HEK293 (cell line): ENCODE data around the gene PEPD.

Experiments
- CTCF ChIA-PET: fragments of 350-600 bp; formaldehyde crosslinking; extraction: SDS; loops from one replicate; lab custom pipeline; 2021; ENCODE audit warnings: antibody characterized with exemption; lab: Yijun Ruan, JAX
- POLR2A ChIA-PET: fragments of 300-600 bp; formaldehyde crosslinking; extraction: SDS; loops from one replicate; lab custom pipeline; 2020; ENCODE audit warnings: antibody characterized with exemption, inconsistent platforms; lab: Yijun Ruan, JAX
- H3K27ac ChIP-seq: fragments of 200-500 bp; sonication (Bioruptor generic); 2 replicates; pipeline ENCODE4 v1.5.1; 2014; ENCODE audit warnings: low read depth, low read length, control low read depth, inconsistent platforms; ENCODE audit errors: extremely low read depth
- H3K36me3 ChIP-seq, 2 experiments: fragments of 200-500 bp in 1 of 2; sonication (Bioruptor generic) in 1 of 2; 1 replicate in 1 of 2; 2 replicates in 1 of 2; pipeline ENCODE4 v1.5.1; 2014 to 2017; ENCODE audit warnings: inconsistent platforms in 2 of 2, low read length in 2 of 2; ENCODE audit not compliant: control insufficient read depth in 2 of 2, insufficient read depth in 1 of 2
- H3K4me1 ChIP-seq: fragments of 200-500 bp; sonication (Bioruptor generic); 2 replicates; pipeline ENCODE4 v1.5.1; 2014; ENCODE audit warnings: mild to moderate bottlenecking, low read length, inconsistent platforms; ENCODE audit not compliant: control insufficient read depth, insufficient read depth
- H3K4me3 ChIP-seq: 2 replicates; pipeline ENCODE4 v1.5.1; 2011; ENCODE audit warnings: low read depth, mild to moderate bottlenecking, control low read depth, low read length, moderate library complexity
- H3K9me3 ChIP-seq: fragments of 200-500 bp; sonication (Bioruptor generic); 2 replicates; pipeline ENCODE4 v1.5.1; 2014; ENCODE audit warnings: low read depth, low read length, inconsistent platforms; ENCODE audit not compliant: control insufficient read depth, insufficient read depth
- GLI2 ChIP-seq: fragments of 450-650 bp; formaldehyde crosslinking; IDR thresholded peaks from 2 replicates; pipeline ENCODE4; 2017; ENCODE audit warnings: missing biosample characterization, missing genetic modification characterization, low read depth, borderline replicate concordance
- KLF10 ChIP-seq: fragments of 450-650 bp; IDR thresholded peaks from 2 replicates; pipeline ENCODE4 v1.5.1; 2018; ENCODE audit warnings: missing biosample characterization, mild to moderate bottlenecking, missing genetic modification characterization
- MEIS1 ChIP-seq: sonication (generic); formaldehyde crosslinking; IDR thresholded peaks from 2 replicates; pipeline ENCODE4 v1.8.1; 2022; ENCODE audit warnings: missing genetic modification reagents, mild to moderate bottlenecking, borderline replicate concordance
- RBAK ChIP-seq: fragments of 450-650 bp; formaldehyde crosslinking; IDR thresholded peaks from 2 replicates; pipeline ENCODE4 v1.5.1; 2016; ENCODE audit warnings: missing biosample characterization, missing genetic modification characterization
- TRIM28 ChIP-seq: IDR thresholded peaks from 2 replicates; pipeline ENCODE4 v1.6.1; 2011; ENCODE audit warnings: low read length, control low read depth, borderline replicate concordance
- ZBTB10 ChIP-seq: fragments of 450-650 bp; formaldehyde crosslinking; IDR thresholded peaks from 2 replicates; pipeline ENCODE4 v1.5.1; 2016; ENCODE audit warnings: missing biosample characterization, missing genetic modification characterization
- ZNF133 ChIP-seq: fragments of 450-650 bp; formaldehyde crosslinking; IDR thresholded peaks from 2 replicates; pipeline ENCODE4 v1.5.1; 2016; ENCODE audit warnings: missing biosample characterization, missing genetic modification characterization
- ZNF16 ChIP-seq: fragments of 450-650 bp; formaldehyde crosslinking; IDR thresholded peaks from 2 replicates; pipeline ENCODE4 v1.5.1; 2016; ENCODE audit warnings: low read depth, missing biosample characterization, missing genetic modification characterization
- ZNF169 ChIP-seq: fragments of 450-650 bp; formaldehyde crosslinking; IDR thresholded peaks from 2 replicates; pipeline ENCODE4 v1.5.1; 2016; ENCODE audit warnings: missing biosample characterization, missing genetic modification characterization
- ZNF184 ChIP-seq: fragments of 450-650 bp; IDR thresholded peaks from 2 replicates; pipeline ENCODE4 v1.5.1; 2018; ENCODE audit warnings: missing biosample characterization, mild to moderate bottlenecking, missing genetic modification characterization
- ZNF311 ChIP-seq: fragments of 450-650 bp; formaldehyde crosslinking; IDR thresholded peaks from 2 replicates; pipeline ENCODE4 v1.5.1; 2017; ENCODE audit warnings: missing biosample characterization, missing genetic modification characterization, borderline replicate concordance
- ZNF335 ChIP-seq: fragments of 450-650 bp; formaldehyde crosslinking; conservative IDR thresholded peaks from 2 replicates; pipeline ENCODE4 v1.5.1; 2016; ENCODE audit warnings: missing biosample characterization, missing genetic modification characterization
- ZNF341 ChIP-seq: fragments of 450-650 bp; formaldehyde crosslinking; IDR thresholded peaks from 2 replicates; pipeline ENCODE4; 2016; ENCODE audit warnings: low read depth, missing biosample characterization, missing genetic modification characterization
- ZNF350 ChIP-seq: fragments of 450-650 bp; formaldehyde crosslinking; IDR thresholded peaks from 2 replicates; pipeline ENCODE4 v1.5.0; 2017; ENCODE audit warnings: missing biosample characterization, mild to moderate bottlenecking, missing genetic modification characterization
- ZNF354C ChIP-seq: fragments of 450-650 bp; formaldehyde crosslinking; IDR thresholded peaks from 2 replicates; pipeline ENCODE4 v1.5.1; 2016; ENCODE audit warnings: missing biosample characterization, missing genetic modification characterization, low read depth, borderline replicate concordance
- ZNF366 ChIP-seq: fragments of 450-650 bp; formaldehyde crosslinking; conservative IDR thresholded peaks from 2 replicates; pipeline ENCODE4 v1.5.1; 2016; ENCODE audit warnings: missing biosample characterization, missing genetic modification characterization
- ZNF391 ChIP-seq: fragments of 450-650 bp; formaldehyde crosslinking; IDR thresholded peaks from 2 replicates; pipeline ENCODE4 v1.5.1; 2016; ENCODE audit warnings: low read depth, missing biosample characterization, missing genetic modification characterization, borderline replicate concordance
- ZNF394 ChIP-seq: fragments of 450-650 bp; formaldehyde crosslinking; IDR thresholded peaks from 2 replicates; pipeline ENCODE4 v1.5.1; 2016; ENCODE audit warnings: missing biosample characterization, missing genetic modification characterization, mild to moderate bottlenecking, moderate library complexity, borderline replicate concordance
- ZNF473 ChIP-seq: fragments of 450-650 bp; formaldehyde crosslinking; IDR thresholded peaks from 2 replicates; pipeline ENCODE4 v1.5.1; 2017; ENCODE audit warnings: missing biosample characterization, missing genetic modification characterization
- ZNF513 ChIP-seq: fragments of 450-650 bp; IDR thresholded peaks from 2 replicates; pipeline ENCODE4 v1.5.1; 2018; ENCODE audit warnings: missing biosample characterization, missing genetic modification characterization
- ZNF548 ChIP-seq: fragments of 450-650 bp; formaldehyde crosslinking; IDR thresholded peaks from 2 replicates; pipeline ENCODE4 v1.5.1; 2016; ENCODE audit warnings: missing biosample characterization, missing genetic modification characterization
- ZNF621 ChIP-seq: fragments of 450-650 bp; formaldehyde crosslinking; IDR thresholded peaks from 2 replicates; pipeline ENCODE4 v1.5.1; 2017; ENCODE audit warnings: missing biosample characterization, missing genetic modification characterization
- ZNF830 ChIP-seq: fragments of 450-650 bp; IDR thresholded peaks from 2 replicates; pipeline ENCODE4 v1.5.0; 2018; ENCODE audit warnings: missing biosample characterization, missing genetic modification characterization, low read depth, mild to moderate bottlenecking, moderate library complexity
- TF ChIP-seq, protein P1 (sequence below): fragments of 450-650 bp; formaldehyde crosslinking; IDR thresholded peaks from 2 replicates; pipeline ENCODE4 v1.5.1; 2017; ENCODE audit warnings: missing biosample characterization, mild to moderate bottlenecking, missing genetic modification characterization, moderate library complexity
- TF ChIP-seq, protein P2 (sequence below): fragments of 450-650 bp; formaldehyde crosslinking; IDR thresholded peaks from 2 replicates; pipeline ENCODE4 v1.5.1; 2016; ENCODE audit warnings: missing biosample characterization, missing genetic modification characterization
- TF ChIP-seq, protein P3 (sequence below): fragments of 450-650 bp; formaldehyde crosslinking; IDR thresholded peaks from 2 replicates; pipeline ENCODE4 v1.5.1; 2016; ENCODE audit warnings: missing biosample characterization, missing genetic modification characterization

PEPD gene

DNA sequence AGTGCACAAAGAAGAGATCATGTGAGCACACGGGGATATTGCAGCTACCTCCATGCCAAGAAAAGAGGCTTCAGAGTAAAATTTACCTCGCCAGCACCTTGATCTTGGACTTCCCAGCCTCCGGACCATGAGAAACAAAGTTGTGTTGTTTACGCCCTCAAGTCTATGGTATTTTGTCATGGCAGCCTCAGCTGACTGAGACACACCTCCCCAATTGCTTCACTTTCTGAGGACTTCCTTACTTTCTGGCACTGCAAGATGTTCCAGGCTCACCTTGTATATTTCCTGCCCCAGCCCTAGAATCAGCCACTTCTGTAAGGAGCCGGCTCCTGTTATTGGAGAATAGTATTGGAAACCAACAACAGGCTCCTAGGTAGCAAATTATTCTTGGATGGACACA is 154.7 kb downstream of the PEPD start:
- Histone ChIP-seq H3K4me1 (no peaks in the 10 kb centered on the region), H3K9me3 (no peaks in the 10 kb centered on the region; the same call in 1 of the 2 replicates), H3K27ac (no peak overlapping the region), H3K36me3 (no peaks in the 10 kb centered on the region), H3K4me3 (no peak overlapping the region)
- no peak for TF ChIP-seq ZNF621 (tag by site-specific recombination)
- no peak for TF ChIP-seq GLI2 (tag by site-specific recombination)
- no peak for TF ChIP-seq ZNF311
- no peak for TF ChIP-seq ZNF513 (tag by site-specific recombination)
- TF ChIP-seq TRIM28, result no peak
- TF ChIP-seq RBAK (tag by site-specific recombination), result no peak
- no peak for TF ChIP-seq ZNF394 (tag by site-specific recombination)
- no peak for TF ChIP-seq ZNF366
- no peak for TF ChIP-seq KLF10
- TF ChIP-seq, protein P1, sequence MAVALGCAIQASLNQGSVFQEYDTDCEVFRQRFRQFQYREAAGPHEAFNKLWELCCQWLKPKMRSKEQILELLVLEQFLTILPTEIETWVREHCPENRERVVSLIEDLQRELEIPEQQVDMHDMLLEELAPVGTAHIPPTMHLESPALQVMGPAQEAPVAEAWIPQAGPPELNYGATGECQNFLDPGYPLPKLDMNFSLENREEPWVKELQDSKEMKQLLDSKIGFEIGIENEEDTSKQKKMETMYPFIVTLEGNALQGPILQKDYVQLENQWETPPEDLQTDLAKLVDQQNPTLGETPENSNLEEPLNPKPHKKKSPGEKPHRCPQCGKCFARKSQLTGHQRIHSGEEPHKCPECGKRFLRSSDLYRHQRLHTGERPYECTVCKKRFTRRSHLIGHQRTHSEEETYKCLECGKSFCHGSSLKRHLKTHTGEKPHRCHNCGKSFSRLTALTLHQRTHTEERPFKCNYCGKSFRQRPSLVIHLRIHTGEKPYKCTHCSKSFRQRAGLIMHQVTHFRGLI (tag by site-specific recombination), result no peak
- TF ChIP-seq ZNF341 (tag by site-specific recombination), result no peak
- TF ChIP-seq ZNF169 (tag by site-specific recombination), result no peak
- CTCF ChIA-PET, result interaction anchor here (0.9 to 1.6 kb wide), 3 partner anchors 13 to 404 kb away, joined by 4 to 7 read pairs (median 6); no protein-coding TSS in a partner anchor
- POLR2A ChIA-PET, result interaction anchor here (1.0 kb wide), 1 partner anchor 64 kb away, joined by 4 read pairs; the partner anchor contains the start of gene CEBPA

DNA sequence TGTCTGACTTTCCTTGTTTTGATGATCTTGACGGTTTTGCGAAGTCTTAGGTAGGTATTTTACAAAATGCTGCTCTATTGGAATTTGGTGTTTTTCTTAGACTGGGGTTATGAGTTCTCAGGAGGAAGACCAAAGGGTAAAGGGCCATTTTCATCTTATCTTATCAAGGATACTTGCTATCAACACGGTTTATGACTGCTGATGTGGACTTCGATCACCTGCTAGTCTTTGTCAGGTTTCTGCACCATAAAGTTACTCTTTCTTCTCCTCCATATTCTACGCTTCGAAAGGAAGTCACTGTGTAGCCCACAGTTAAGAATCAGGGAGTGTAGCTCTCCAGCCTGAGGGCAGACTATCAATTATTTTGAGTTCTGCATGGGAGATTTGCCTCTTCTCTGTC is 155.5 kb downstream of the PEPD start:
- POLR2A ChIA-PET, result no interaction called here
- Histone ChIP-seq H3K4me3 (no peak overlapping the region), H3K36me3 (no peaks in the 10 kb centered on the region), H3K4me1 (no peaks in the 10 kb centered on the region), H3K9me3 (no peaks in the 10 kb centered on the region; the same call in 1 of the 2 replicates), H3K27ac (no peak overlapping the region)
- CTCF ChIA-PET, result no interaction called here
- no peak for TF ChIP-seq ZNF366
- TF ChIP-seq, protein P2, sequence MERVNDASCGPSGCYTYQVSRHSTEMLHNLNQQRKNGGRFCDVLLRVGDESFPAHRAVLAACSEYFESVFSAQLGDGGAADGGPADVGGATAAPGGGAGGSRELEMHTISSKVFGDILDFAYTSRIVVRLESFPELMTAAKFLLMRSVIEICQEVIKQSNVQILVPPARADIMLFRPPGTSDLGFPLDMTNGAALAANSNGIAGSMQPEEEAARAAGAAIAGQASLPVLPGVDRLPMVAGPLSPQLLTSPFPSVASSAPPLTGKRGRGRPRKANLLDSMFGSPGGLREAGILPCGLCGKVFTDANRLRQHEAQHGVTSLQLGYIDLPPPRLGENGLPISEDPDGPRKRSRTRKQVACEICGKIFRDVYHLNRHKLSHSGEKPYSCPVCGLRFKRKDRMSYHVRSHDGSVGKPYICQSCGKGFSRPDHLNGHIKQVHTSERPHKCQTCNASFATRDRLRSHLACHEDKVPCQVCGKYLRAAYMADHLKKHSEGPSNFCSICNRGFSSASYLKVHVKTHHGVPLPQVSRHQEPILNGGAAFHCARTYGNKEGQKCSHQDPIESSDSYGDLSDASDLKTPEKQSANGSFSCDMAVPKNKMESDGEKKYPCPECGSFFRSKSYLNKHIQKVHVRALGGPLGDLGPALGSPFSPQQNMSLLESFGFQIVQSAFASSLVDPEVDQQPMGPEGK (tag by site-specific recombination), result no peak
- no peak for TF ChIP-seq ZNF335 (tag by site-specific recombination)
- no peak for TF ChIP-seq ZNF16 (tag by site-specific recombination)
- no peak for TF ChIP-seq ZNF354C (tag by site-specific recombination)
- TF ChIP-seq MEIS1, result no peak
- TF ChIP-seq, protein P3, sequence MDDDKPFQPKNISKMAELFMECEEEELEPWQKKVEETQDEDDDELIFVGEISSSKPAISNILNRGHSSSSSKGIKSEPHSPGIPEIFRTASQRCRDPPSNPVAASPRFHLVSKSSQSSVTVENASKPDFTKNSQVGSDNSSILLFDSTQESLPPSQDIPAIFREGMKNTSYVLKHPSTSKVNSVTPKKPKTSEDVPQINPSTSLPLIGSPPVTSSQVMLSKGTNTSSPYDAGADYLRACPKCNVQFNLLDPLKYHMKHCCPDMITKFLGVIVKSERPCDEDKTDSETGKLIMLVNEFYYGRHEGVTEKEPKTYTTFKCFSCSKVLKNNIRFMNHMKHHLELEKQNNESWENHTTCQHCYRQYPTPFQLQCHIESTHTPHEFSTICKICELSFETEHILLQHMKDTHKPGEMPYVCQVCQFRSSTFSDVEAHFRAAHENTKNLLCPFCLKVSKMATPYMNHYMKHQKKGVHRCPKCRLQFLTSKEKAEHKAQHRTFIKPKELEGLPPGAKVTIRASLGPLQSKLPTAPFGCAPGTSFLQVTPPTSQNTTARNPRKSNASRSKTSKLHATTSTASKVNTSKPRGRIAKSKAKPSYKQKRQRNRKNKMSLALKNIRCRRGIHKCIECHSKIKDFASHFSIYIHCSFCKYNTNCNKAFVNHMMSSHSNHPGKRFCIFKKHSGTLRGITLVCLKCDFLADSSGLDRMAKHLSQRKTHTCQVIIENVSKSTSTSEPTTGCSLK (tag by site-specific recombination), result no peak
- no peak for TF ChIP-seq ZBTB10 (tag by site-specific recombination)
- TF ChIP-seq ZNF391 (tag by site-specific recombination), result no peak
- no peak for TF ChIP-seq ZNF473 (tag by site-specific recombination)
- no peak for TF ChIP-seq ZNF830 (tag by site-specific recombination)
- no peak for TF ChIP-seq ZNF350 (tag by site-specific recombination)
- no peak for TF ChIP-seq ZNF133 (tag by site-specific recombination)
- TF ChIP-seq ZNF548 (tag by site-specific recombination), result no peak
- no peak for TF ChIP-seq ZNF184 (tag by site-specific recombination)
